ENCODE measurements around the gene TIAM2.

The TIAM2 gene

DNA sequence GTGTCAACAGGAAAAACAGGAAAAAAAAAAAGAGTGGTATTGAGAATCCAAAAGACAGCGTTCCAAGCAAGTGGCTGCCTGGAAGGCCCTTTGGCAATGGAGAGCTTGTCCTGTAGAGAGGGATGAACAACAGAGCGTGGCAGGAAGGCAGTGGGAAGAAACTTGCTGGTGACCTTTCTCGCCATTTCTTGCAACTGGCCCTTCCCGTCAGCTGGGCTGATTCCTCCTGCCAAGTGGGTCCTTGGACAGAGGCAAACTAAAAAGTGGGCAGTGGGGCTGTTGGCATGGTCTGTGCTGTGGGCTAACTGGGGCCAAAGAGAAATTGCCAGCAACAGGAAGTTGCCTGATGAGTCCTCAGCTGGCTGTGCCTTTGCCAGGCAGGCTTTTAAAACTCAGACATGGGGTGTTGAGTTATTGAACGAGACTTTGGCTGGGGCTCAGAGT, 224.8 kb downstream of the TIAM2 start:
- no peak for DNase-seq (ENCODE audit: low spot score)

DNA sequence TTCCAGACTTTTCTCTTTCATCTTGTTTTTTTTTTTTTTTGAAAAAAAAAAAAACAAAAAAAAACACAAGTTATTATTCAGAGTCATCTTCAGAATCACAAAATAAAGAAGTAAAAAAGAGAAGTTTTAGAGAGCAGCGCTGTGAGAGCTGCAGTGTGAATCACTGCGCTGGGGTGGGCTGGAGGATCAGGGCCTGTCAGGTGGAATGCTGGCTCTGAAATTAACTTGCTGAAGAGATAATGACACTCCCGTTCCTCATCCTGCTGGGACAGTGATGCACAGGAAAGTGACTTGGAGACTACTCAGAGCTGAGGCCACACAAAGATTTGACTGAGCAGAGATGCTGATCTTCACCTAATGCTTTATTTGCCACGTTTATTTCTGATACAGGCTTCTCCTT, 226.0 kb downstream of the TIAM2 start:
- in situ Hi-C loops (cut with MboI; ENCODE audit: low pct_unique_long_range_greater_than_20kb, low sequenced_read_pairs, unreplicated experiment): no loop called here
- no peak for DNase-seq (ENCODE audit: low spot score)
- TF ChIP-seq, protein P1, sequence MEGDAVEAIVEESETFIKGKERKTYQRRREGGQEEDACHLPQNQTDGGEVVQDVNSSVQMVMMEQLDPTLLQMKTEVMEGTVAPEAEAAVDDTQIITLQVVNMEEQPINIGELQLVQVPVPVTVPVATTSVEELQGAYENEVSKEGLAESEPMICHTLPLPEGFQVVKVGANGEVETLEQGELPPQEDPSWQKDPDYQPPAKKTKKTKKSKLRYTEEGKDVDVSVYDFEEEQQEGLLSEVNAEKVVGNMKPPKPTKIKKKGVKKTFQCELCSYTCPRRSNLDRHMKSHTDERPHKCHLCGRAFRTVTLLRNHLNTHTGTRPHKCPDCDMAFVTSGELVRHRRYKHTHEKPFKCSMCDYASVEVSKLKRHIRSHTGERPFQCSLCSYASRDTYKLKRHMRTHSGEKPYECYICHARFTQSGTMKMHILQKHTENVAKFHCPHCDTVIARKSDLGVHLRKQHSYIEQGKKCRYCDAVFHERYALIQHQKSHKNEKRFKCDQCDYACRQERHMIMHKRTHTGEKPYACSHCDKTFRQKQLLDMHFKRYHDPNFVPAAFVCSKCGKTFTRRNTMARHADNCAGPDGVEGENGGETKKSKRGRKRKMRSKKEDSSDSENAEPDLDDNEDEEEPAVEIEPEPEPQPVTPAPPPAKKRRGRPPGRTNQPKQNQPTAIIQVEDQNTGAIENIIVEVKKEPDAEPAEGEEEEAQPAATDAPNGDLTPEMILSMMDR (IDR thresholded peaks at IDR 0.05; ENCODE audit: extremely low read depth, insufficient read depth, missing control alignments): no peak

More for the DNA sequence above, 224.8 kb downstream of the TIAM2 start:
- in situ Hi-C loops (cut with MboI; ENCODE audit: low pct_unique_long_range_greater_than_20kb, low sequenced_read_pairs, unreplicated experiment): no loop called here
- TF ChIP-seq, protein P1 (IDR thresholded peaks at IDR 0.05; ENCODE audit: extremely low read depth, insufficient read depth, missing control alignments): no peak

GRCh38 chr6:155222506-155222905, 227.4 kb downstream of the TIAM2 start:
- TF ChIP-seq, protein P1 (IDR thresholded peaks at IDR 0.05; ENCODE audit: extremely low read depth, insufficient read depth, missing control alignments): no peak
- in situ Hi-C loops (cut with MboI; ENCODE audit: low pct_unique_long_range_greater_than_20kb, low sequenced_read_pairs, unreplicated experiment): no loop called here
- DNase-seq (ENCODE audit: low spot score): no peak

- DNase-seq (ENCODE audit: low spot score): peak; percentile 81
- TF ChIP-seq, protein P1 (IDR thresholded peaks at IDR 0.05; ENCODE audit: extremely low read depth, insufficient read depth, missing control alignments): no peak
- in situ Hi-C loops (cut with MboI; ENCODE audit: low pct_unique_long_range_greater_than_20kb, low sequenced_read_pairs, unreplicated experiment): no loop called here
Observed at GRCh38 chr6:155223646-155224451, 228.7 kb downstream of the TIAM2 start.

- TF ChIP-seq, protein P1 (IDR thresholded peaks at IDR 0.05; ENCODE audit: extremely low read depth, insufficient read depth, missing control alignments): no peak
- in situ Hi-C loops (cut with MboI; ENCODE audit: low pct_unique_long_range_greater_than_20kb, low sequenced_read_pairs, unreplicated experiment): no loop called here
- no peak for DNase-seq (ENCODE audit: low spot score)
Observed at GRCh38 chr6:155224618-155225017, 229.5 kb downstream of the TIAM2 start.

DNA sequence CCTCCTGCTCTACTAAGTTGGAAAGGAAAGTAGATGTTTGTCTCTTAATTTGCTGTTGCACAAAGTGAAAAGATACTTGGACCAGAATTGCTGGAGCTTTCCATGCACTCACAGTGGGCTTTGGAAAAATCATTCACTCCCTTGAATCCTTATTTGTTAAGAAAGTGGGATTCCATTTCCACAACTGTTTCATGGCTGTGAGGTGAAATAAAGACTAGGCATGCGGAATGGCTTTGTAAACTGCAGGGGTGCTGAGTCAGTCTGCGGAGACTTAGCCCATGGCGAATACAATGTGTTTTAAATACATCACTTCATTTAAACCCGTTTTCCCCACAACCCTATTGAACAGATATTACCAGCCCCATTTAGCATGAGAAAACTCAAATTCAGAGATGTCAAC, 231.9 kb downstream of the TIAM2 start:
- TF ChIP-seq, protein P1 (IDR thresholded peaks at IDR 0.05; ENCODE audit: extremely low read depth, insufficient read depth, missing control alignments): no peak
- in situ Hi-C loops (cut with MboI; ENCODE audit: low pct_unique_long_range_greater_than_20kb, low sequenced_read_pairs, unreplicated experiment): no loop called here
- no peak for DNase-seq (ENCODE audit: low spot score)
